K562 (cell line): Measurements from ENCODE around the gene MVK. TPM values are rescaled to one million over a fixed set of nuclear protein-coding genes. Genes with fewer than 3 reads are reported as not detected.

Source experiments
- ATAC-seq: fragments of 200-7000 bp; cut with Tn5 transposase; 3 replicates; pipeline ENCODE4 v1.9.1; 2020; ENCODE audit warnings: moderate library complexity
- BruUV-seq: library from RNA; stranded (reverse); fragments of 400-500 nt; replicated peaks from 2 replicates; lab custom pipeline; 2021; lab: Mats Ljungman, UMichigan
- CTCF ChIA-PET: fragments of 300-600 bp; formaldehyde crosslinking; extraction: SDS; loops from one replicate; lab custom pipeline; 2021; ENCODE audit warnings: low intra/inter-chr PET ratio; lab: Yijun Ruan, JAX
- POLR2A ChIA-PET: fragments of 300-600, 350-650 bp; sonication (Branson Sonifier 250); formaldehyde crosslinking; extraction: SDS; loops from one replicate; lab custom pipeline; 2021; ENCODE audit warnings: antibody characterized with exemption, inconsistent platforms; lab: Yijun Ruan, JAX
- DNase-seq, 4 experiments: peaks; one replicate each; pipeline versions ENCODE4 v3.0.0 to v3.0.0-alpha.2; 2011 to 2018; ENCODE audit warnings: low spot score in 3 of 4, mixed read lengths in 3 of 4; ENCODE audit errors: extremely low read depth in 1 of 4
- FAIRE-seq: peaks from 2 replicates; lab custom pipeline; 2011; peaks lifted over from hg19 to GRCh38; lab: Jason Lieb, UNC
- H2AFZ ChIP-seq: 2 replicates; pipeline ENCODE4 v1.6.0; 2011; ENCODE audit warnings: low read depth, low read length, control low read depth, inconsistent platforms
- H3K27ac ChIP-seq: fragments of 200-600 bp; 3 replicates; pipeline ENCODE4 v1.8.0; 2011; ENCODE audit warnings: low read depth, mild to moderate bottlenecking, control low read depth, inconsistent platforms, low read length, moderate library complexity, mixed read lengths; ENCODE audit errors: extremely low read depth
- H3K27me3 ChIP-seq, 2 experiments: fragments of 300-600 bp in 1 of 2; 2 replicates in 1 of 2; 3 replicates in 1 of 2; pipeline versions ENCODE4 v1.6.0 to v1.8.0; 2011; ENCODE audit warnings: inconsistent platforms in 2 of 2, low read length in 2 of 2, mild to moderate bottlenecking in 1 of 2, mixed read lengths in 1 of 2, moderate library complexity in 1 of 2; ENCODE audit not compliant: control insufficient read depth in 2 of 2, insufficient read depth in 2 of 2
- H3K36me3 ChIP-seq: fragments of 300-600 bp; 3 replicates; pipeline ENCODE4 v1.8.0; 2011; ENCODE audit warnings: mild to moderate bottlenecking, low read length, inconsistent platforms; ENCODE audit not compliant: control insufficient read depth, insufficient read depth
- H3K4me1 ChIP-seq, 2 experiments: fragments of 200-600 bp in 1 of 2; replicated peaks in 1 of 2; 2 replicates in 1 of 2; 3 replicates in 1 of 2; pipeline versions ENCODE4 v1.5.1 to v1.8.0; 2011; ENCODE audit warnings: inconsistent platforms in 2 of 2, low read length in 2 of 2, mild to moderate bottlenecking in 1 of 2, mixed read lengths in 1 of 2, moderate library complexity in 1 of 2; ENCODE audit not compliant: control insufficient read depth in 2 of 2, insufficient read depth in 2 of 2
- H3K4me2 ChIP-seq: 2 replicates; pipeline ENCODE4 v1.6.1; 2011; ENCODE audit warnings: low read length, control low read depth, inconsistent platforms, mixed read lengths; ENCODE audit not compliant: insufficient read depth
- H3K4me3 ChIP-seq: fragments of 200-600 bp; sonication (generic), shearing (Covaris generic); 2 replicates; pipeline ENCODE4 v1.5.1; 2016; ENCODE audit warnings: control low read depth, inconsistent platforms
- H3K79me2 ChIP-seq: fragments of 200-600 bp; 3 replicates; pipeline ENCODE4 v1.8.0; 2011; ENCODE audit warnings: low read length, inconsistent platforms; ENCODE audit not compliant: control insufficient read depth, insufficient read depth
- H3K9ac ChIP-seq, 2 experiments: 2 replicates each; pipeline versions ENCODE4 v1.6.0 to v1.6.1; 2011; ENCODE audit warnings: low read depth in 2 of 2, low read length in 2 of 2, control low read depth in 1 of 2, inconsistent platforms in 1 of 2, mild to moderate bottlenecking in 1 of 2, mixed read lengths in 1 of 2; ENCODE audit not compliant: insufficient read depth in 1 of 2
- H3K9me1 ChIP-seq: one replicate; pipeline ENCODE4 v1.6.0; 2011; ENCODE audit warnings: inconsistent platforms, mild to moderate bottlenecking, low read length, moderate library complexity; ENCODE audit not compliant: control insufficient read depth, insufficient read depth
- H3K9me3 ChIP-seq: replicated peaks from 2 replicates; pipeline ENCODE4 v1.5.1; 2011; ENCODE audit warnings: low read depth, low read length, inconsistent platforms; ENCODE audit not compliant: control insufficient read depth, insufficient read depth
- H4K20me1 ChIP-seq: replicated peaks from 2 replicates; pipeline ENCODE4 v1.6.1; 2011; ENCODE audit warnings: low read length, inconsistent platforms, mixed read lengths; ENCODE audit not compliant: control insufficient read depth, insufficient read depth
- HNRNPLL ChIP-seq: fragments of 200-400 bp; formaldehyde crosslinking; IDR thresholded peaks from 2 replicates; pipeline ENCODE4 v1.6.1; 2017; ENCODE audit warnings: low read length, low read depth, mild to moderate bottlenecking; ENCODE audit not compliant: poor library complexity, severe bottlenecking
- NFYB ChIP-seq: IDR thresholded peaks from 2 replicates; pipeline ENCODE4 v1.6.1; 2011; ENCODE audit warnings: mild to moderate bottlenecking, moderate library complexity; ENCODE audit not compliant: insufficient read length; ENCODE audit errors: extremely low read depth
- PHTF2 ChIP-seq: fragments of 250-450 bp; sonication (Bioruptor Pico); IDR thresholded peaks from 2 replicates; pipeline ENCODE4 v1.5.0; 2021; ENCODE audit warnings: mild to moderate bottlenecking
- POLR2G ChIP-seq: fragments of 200-400 bp; formaldehyde crosslinking; IDR thresholded peaks from 2 replicates; pipeline ENCODE4 v1.6.1; 2017; ENCODE audit warnings: low read depth, mild to moderate bottlenecking, antibody characterized with exemption, low read length, moderate library complexity
- ZNF431 ChIP-seq: sonication (generic); formaldehyde crosslinking; IDR thresholded peaks from 2 replicates; pipeline ENCODE4 v1.8.0; 2022; ENCODE audit warnings: mild to moderate bottlenecking, missing genetic modification reagents
- WGBS: fragments of 100-300 bp; shearing (Covaris generic); methylation state at CpG from one replicate; pipeline ENCODE4 v1.1.6; 2016; ENCODE audit warnings: low coverage, mixed read lengths; ENCODE audit not compliant: insufficient coverage; ENCODE audit errors: missing lambda C conversion rate; 5-methylcytosine and 5-hydroxymethylcytosine counted together
- in situ Hi-C: fragments of 300-500 bp; cut with MboI; formaldehyde crosslinking; loops from 4 replicates; pipeline ENCODE4 v1.15.0; 2018; ENCODE audit warnings: inconsistent platforms, mixed read lengths
- intact Hi-C: fragments of 100-400 bp; cut with micrococcal nuclease; formaldehyde crosslinking; loops from 2 replicates; pipeline ENCODE4 v1.14.2; 2022
- polyA plus RNA-seq, 8 experiments: library from polyadenylated mRNA; depleted of rRNA in 4 of 8; stranded (reverse) in 5 of 8; unstranded in 3 of 8; fragments of >200 nt; fragmentation: Nextera tagmentation in 2 of 8; fragmentation: Illumina TruSeq in 1 of 8; extraction: Ambion mirVana in 2 of 8; extraction: Trizol in 1 of 8; gene quantifications; 2 replicates each; pipeline versions ENCODE4 v1.2.1 to v1.2.3, GENCODE V29; 2011 to 2014; ENCODE audit warnings: inconsistent platforms in 1 of 8, missing spikeins in 1 of 8
- total RNA-seq, 7 experiments: library from RNA; depleted of rRNA in 6 of 7; stranded (reverse); fragments of >200 nt in 6 of 7; fragmentation: Illumina TruSeq in 2 of 7; extraction: Trizol in 2 of 7; gene quantifications; 2 replicates each; pipeline versions ENCODE4 v1.2.1 to v1.2.3, GENCODE V29; 2011 to 2021; ENCODE audit warnings: low replicate concordance in 1 of 7
- TF ChIP-seq, protein P1 (sequence below): fragments of 450-650 bp; IDR thresholded peaks from 2 replicates; pipeline ENCODE4 v1.6.1; 2016; ENCODE audit warnings: mild to moderate bottlenecking

MVK gene
- total and polyA plus RNA-seq, 9 of the 15 experiments (the other 6 are each of a cell fraction or from before 2014, with no cell fraction given): 0.41 to 33.6 (median 18.8) TPM

DNA sequence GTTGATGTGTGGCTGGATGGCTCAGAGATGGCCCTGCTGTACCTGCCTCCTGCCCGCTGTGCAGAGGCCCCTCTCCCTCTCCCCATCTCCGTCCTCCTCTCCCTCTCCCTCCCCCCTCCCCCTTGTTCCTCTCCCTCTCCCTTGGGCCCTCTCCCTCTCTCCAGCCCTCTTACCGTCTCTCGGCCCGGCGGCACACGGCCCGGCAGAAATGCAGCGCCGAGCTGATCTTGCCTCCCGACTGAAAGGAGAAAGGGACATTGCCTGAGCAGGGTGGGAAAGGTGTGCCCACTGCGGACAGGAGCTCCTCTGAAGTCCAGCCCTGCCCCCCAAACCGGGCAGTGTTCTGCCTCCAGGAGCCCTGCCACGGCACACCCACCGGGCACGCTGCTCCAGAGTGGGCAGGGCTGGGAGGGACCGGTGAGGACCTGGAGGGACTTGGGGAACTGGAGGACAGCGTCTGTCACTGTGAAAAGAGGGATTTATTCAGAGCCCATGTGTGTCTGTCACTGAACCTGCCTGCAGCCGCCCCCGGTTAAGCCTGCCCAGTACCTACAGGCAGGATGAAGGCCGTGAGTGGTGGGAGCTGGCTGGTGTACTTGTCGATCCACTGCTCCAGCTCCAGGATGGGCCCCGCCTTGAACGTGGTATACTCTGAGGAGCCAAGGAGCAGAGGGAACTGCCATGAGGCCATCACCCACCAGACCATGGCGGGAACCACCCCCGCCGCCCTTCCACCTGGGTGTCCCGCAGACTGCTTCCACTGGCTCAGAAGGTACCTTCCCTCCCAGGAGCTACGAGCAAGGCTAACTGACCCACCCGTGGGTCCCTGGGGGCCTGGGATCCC lies 12.5 kb upstream of the MVK start:
- no TSS peak for BruUV-seq
- TF ChIP-seq PHTF2: no peak
- TF ChIP-seq POLR2G: peak; percentile 22; the same call in 1 of the 2 replicates
- ChIA-PET POLR2A (interaction anchor here (1.1 to 1.2 kb wide), 2 partner anchors 11 to 38 kb away, joined by 3 to 4 read pairs; no protein-coding TSS in a partner anchor), CTCF (no interaction called here)
- Histone ChIP-seq H4K20me1 (no peaks in the 10 kb centered on the region), H3K9me1 (peaks cover 3% of the 10 kb centered on the region), H3K9me3 (no peaks in the 10 kb centered on the region), H3K36me3 (peaks cover 30% of the 10 kb centered on the region; the same call in 2 of the 3 replicates), H3K27me3 (no peaks in the 10 kb centered on the region; a peak in 1 of 5 replicates), H3K79me2 (no peaks in the 10 kb centered on the region), H3K4me2 (no peak overlapping the region), H3K9ac (peak overlapping the region in 1 of 2 experiments; percentile 58; a peak in 1 of 4 replicates), H3K4me1 (peaks cover 0 to 5% of the 10 kb centered on the region in 2 experiments; a peak in 2 of 5 replicates), H2AFZ (no peak overlapping the region), H3K27ac (no peak overlapping the region), H3K4me3 (no peak overlapping the region)
- intact Hi-C loops: no loop called here
- WGBS: 89% methylated on average over 14 of the region's 30 CpGs
- in situ Hi-C loops: no loop called here
- no peak for ATAC-seq
- no peak for FAIRE-seq
- no peak for DNase-seq

- DNase-seq (no peak), ATAC-seq (no peak), FAIRE-seq (no peak)
- H3K27ac ChIP-seq: no peak overlapping the region
- peaks cover 36% of the 10 kb centered on the region; the same call in 2 of the 3 replicates for H3K36me3 ChIP-seq
- no peak for TF ChIP-seq NFYB
- TF ChIP-seq POLR2G: 0 out of 2 replicates have a peak, but pooled peaks have one; percentile 18
- TF ChIP-seq ZNF431 (CRISPR knock-in tag): no peak
- TF ChIP-seq, protein P1, sequence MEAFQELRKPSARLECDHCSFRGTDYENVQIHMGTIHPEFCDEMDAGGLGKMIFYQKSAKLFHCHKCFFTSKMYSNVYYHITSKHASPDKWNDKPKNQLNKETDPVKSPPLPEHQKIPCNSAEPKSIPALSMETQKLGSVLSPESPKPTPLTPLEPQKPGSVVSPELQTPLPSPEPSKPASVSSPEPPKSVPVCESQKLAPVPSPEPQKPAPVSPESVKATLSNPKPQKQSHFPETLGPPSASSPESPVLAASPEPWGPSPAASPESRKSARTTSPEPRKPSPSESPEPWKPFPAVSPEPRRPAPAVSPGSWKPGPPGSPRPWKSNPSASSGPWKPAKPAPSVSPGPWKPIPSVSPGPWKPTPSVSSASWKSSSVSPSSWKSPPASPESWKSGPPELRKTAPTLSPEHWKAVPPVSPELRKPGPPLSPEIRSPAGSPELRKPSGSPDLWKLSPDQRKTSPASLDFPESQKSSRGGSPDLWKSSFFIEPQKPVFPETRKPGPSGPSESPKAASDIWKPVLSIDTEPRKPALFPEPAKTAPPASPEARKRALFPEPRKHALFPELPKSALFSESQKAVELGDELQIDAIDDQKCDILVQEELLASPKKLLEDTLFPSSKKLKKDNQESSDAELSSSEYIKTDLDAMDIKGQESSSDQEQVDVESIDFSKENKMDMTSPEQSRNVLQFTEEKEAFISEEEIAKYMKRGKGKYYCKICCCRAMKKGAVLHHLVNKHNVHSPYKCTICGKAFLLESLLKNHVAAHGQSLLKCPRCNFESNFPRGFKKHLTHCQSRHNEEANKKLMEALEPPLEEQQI: no peak
- no peak for TF ChIP-seq HNRNPLL
- 98% methylated on average over 4 of the region's 10 CpGs for WGBS
- H3K79me2 ChIP-seq: no peaks in the 10 kb centered on the region
- intact Hi-C loops: no loop called here
- H2AFZ ChIP-seq: no peak overlapping the region
- in situ Hi-C loops: no loop called here
- H3K9me1 ChIP-seq: no peaks in the 10 kb centered on the region
- H3K4me1 ChIP-seq: peaks cover 0 to 5% of the 10 kb centered on the region in 2 experiments; a peak in 2 of 5 replicates
- BruUV-seq: no TSS peak
- H3K27me3 ChIP-seq: no peaks in the 10 kb centered on the region
- no peak overlapping the region for H3K9ac ChIP-seq
- ChIA-PET CTCF (no interaction called here), POLR2A (no interaction called here)
- no peak overlapping the region for H3K4me2 ChIP-seq
- H3K4me3 ChIP-seq: no peak overlapping the region
- no peaks in the 10 kb centered on the region for H4K20me1 ChIP-seq
- H3K9me3 ChIP-seq: no peaks in the 10 kb centered on the region
These were observed 11.9 kb upstream of the MVK start for GRCh38 chr12:109561711-109562030.
